ENCODE results near the gene KANSL1.

KANSL1 gene

GRCh38 chr17:45982791-45983613, 210.2 kb downstream of the KANSL1 start:
- TF ChIP-seq RAD21 (IDR thresholded peaks at IDR 0.05; ENCODE audit: low read depth) = no peak
- no peak for TF ChIP-seq YY1 (IDR thresholded peaks at IDR 0.05; ENCODE audit: low read depth)
- TF ChIP-seq CREB1 (IDR thresholded peaks at IDR 0.05; ENCODE audit: low read depth) = no peak
- no peak for TF ChIP-seq CEBPB (IDR thresholded peaks at IDR 0.05)
- TF ChIP-seq NFIC (IDR thresholded peaks at IDR 0.05) = no peak
- no peak for TF ChIP-seq REST (IDR thresholded peaks at IDR 0.05; ENCODE audit: low read depth)
- no peak for TF ChIP-seq FOXM1 (IDR thresholded peaks at IDR 0.05; ENCODE audit: borderline replicate concordance, low read depth)
- TF ChIP-seq USF1 (IDR thresholded peaks at IDR 0.05) = no peak
- TF ChIP-seq EP300 (IDR thresholded peaks at IDR 0.05; ENCODE audit: borderline replicate concordance) = no peak
- no peak for TF ChIP-seq TEAD4 (IDR thresholded peaks at IDR 0.05)
- no peak for TF ChIP-seq EGR1 (IDR thresholded peaks at IDR 0.05)
- TF ChIP-seq ZBTB7A (IDR thresholded peaks at IDR 0.05; ENCODE audit: low read depth) = no peak
- no peak for TF ChIP-seq TCF12 (IDR thresholded peaks at IDR 0.05; ENCODE audit: low read depth)
- no peak for TF ChIP-seq MAX (IDR thresholded peaks at IDR 0.05)
- TF ChIP-seq TAF1 (IDR thresholded peaks at IDR 0.05; ENCODE audit: low read depth) = no peak

- TF ChIP-seq ZBTB7A (IDR thresholded peaks at IDR 0.05; ENCODE audit: low read depth) (no peak), REST (IDR thresholded peaks at IDR 0.05; ENCODE audit: low read depth) (no peak), CEBPB (IDR thresholded peaks at IDR 0.05) (no peak), TCF12 (IDR thresholded peaks at IDR 0.05; ENCODE audit: low read depth) (no peak), MAX (IDR thresholded peaks at IDR 0.05) (no peak), USF1 (IDR thresholded peaks at IDR 0.05) (no peak), EGR1 (IDR thresholded peaks at IDR 0.05) (no peak), EP300 (IDR thresholded peaks at IDR 0.05; ENCODE audit: borderline replicate concordance) (no peak), CREB1 (IDR thresholded peaks at IDR 0.05; ENCODE audit: low read depth) (no peak), TAF1 (IDR thresholded peaks at IDR 0.05; ENCODE audit: low read depth) (no peak), RAD21 (IDR thresholded peaks at IDR 0.05; ENCODE audit: low read depth) (no peak), TEAD4 (IDR thresholded peaks at IDR 0.05) (no peak), FOXM1 (IDR thresholded peaks at IDR 0.05; ENCODE audit: borderline replicate concordance, low read depth) (no peak), NFIC (IDR thresholded peaks at IDR 0.05) (no peak), YY1 (IDR thresholded peaks at IDR 0.05; ENCODE audit: low read depth) (no peak)
Observed at GRCh38 chr17:45981306-45981705, 211.9 kb downstream of the KANSL1 start.

GRCh38 chr17:45980855-45981254, 212.4 kb downstream of the KANSL1 start:
- TF ChIP-seq CEBPB (IDR thresholded peaks at IDR 0.05) (no peak), TCF12 (IDR thresholded peaks at IDR 0.05; ENCODE audit: low read depth) (no peak), USF1 (IDR thresholded peaks at IDR 0.05) (no peak), TEAD4 (IDR thresholded peaks at IDR 0.05) (no peak), RAD21 (IDR thresholded peaks at IDR 0.05; ENCODE audit: low read depth) (no peak), TAF1 (IDR thresholded peaks at IDR 0.05; ENCODE audit: low read depth) (no peak), REST (IDR thresholded peaks at IDR 0.05; ENCODE audit: low read depth) (no peak), EP300 (IDR thresholded peaks at IDR 0.05; ENCODE audit: borderline replicate concordance) (no peak), CREB1 (IDR thresholded peaks at IDR 0.05; ENCODE audit: low read depth) (no peak), FOXM1 (IDR thresholded peaks at IDR 0.05; ENCODE audit: borderline replicate concordance, low read depth) (no peak), YY1 (IDR thresholded peaks at IDR 0.05; ENCODE audit: low read depth) (no peak), ZBTB7A (IDR thresholded peaks at IDR 0.05; ENCODE audit: low read depth) (no peak), NFIC (IDR thresholded peaks at IDR 0.05) (no peak)
